B cell (primary cell): ENCODE data around the gene JPH2.

Source experiments
- EZH2 ChIP-seq: IDR thresholded peaks from 2 replicates; pipeline ENCODE4 v1.6.1; 2012; ENCODE audit warnings: borderline replicate concordance, low read depth, mild to moderate bottlenecking, moderate library complexity, low read length; ENCODE audit not compliant: insufficient read depth, poor library complexity, severe bottlenecking
- TF ChIP-seq, protein P1 (sequence below): fragments of 200-600 bp; IDR thresholded peaks from one replicate; pipeline ENCODE4 v1.8.0; 2022; ENCODE audit warnings: antibody characterized with exemption, mild to moderate bottlenecking

DNA sequence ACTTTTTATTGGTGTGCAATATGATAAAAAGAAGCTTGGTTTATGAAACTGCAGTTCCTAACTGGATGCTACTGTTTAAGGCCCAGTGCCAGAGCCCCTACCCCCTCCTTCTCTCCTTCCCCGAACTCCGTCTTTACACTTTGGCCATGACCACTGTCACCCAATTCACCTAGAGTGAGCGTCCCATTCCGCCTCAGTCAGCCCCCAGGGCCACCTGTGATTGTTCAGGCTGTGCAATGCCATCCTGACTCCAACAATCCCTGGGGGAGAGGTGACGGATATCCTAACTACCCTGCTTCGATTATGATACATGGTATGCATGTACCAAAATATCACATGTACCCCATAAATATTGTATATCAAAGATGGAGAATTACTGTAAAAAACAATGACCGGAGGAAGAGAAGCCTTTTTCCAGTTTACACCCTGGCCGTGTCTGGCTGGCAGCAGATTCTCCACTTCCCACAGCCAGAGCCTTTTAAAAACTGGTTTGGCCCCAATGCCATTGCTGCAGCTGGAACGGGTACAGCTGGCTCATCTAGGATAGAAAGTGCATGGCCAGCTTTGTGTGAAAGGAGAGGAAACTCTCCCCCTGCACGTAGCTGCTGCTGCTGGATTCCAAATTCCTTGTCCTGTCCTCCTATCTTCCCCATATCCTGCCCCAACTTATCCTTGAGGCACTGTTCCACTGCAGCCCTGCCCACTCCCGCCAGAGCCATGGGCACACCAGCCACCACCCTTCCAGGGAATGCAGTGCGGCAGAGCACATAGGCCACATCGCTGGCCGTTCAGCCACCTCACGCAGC, 99.7 kb downstream of the JPH2 start:
- TF ChIP-seq EZH2, result no peak
- TF ChIP-seq, protein P1, sequence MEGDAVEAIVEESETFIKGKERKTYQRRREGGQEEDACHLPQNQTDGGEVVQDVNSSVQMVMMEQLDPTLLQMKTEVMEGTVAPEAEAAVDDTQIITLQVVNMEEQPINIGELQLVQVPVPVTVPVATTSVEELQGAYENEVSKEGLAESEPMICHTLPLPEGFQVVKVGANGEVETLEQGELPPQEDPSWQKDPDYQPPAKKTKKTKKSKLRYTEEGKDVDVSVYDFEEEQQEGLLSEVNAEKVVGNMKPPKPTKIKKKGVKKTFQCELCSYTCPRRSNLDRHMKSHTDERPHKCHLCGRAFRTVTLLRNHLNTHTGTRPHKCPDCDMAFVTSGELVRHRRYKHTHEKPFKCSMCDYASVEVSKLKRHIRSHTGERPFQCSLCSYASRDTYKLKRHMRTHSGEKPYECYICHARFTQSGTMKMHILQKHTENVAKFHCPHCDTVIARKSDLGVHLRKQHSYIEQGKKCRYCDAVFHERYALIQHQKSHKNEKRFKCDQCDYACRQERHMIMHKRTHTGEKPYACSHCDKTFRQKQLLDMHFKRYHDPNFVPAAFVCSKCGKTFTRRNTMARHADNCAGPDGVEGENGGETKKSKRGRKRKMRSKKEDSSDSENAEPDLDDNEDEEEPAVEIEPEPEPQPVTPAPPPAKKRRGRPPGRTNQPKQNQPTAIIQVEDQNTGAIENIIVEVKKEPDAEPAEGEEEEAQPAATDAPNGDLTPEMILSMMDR, result no peak
